GM19463 (cell line): ENCODE data around the gene RFC5.
"Not testable (repeated sequence)": the region's sequence is repeated elsewhere in the genome, so short reads cannot be mapped to it uniquely, and the experiment has no call there.

ENCODE experiments used
- ATAC-seq: cut with Tn5 transposase; IDR thresholded peaks from one replicate; pipeline ENCODE4 v1.9.1; 2021; ENCODE audit warnings: mild to moderate bottlenecking, moderate library complexity; ENCODE audit not compliant: unreplicated experiment

Gene RFC5

GRCh38 chr12:118013283-118013682, 3.2 kb upstream of the RFC5 start:
- ATAC-seq: no peak

GRCh38 chr12:118015306-118015705, 1.2 kb upstream of the RFC5 start:
- ATAC-seq: no peak

- no peak for ATAC-seq
Measured at GRCh38 chr12:118015944-118016343, 559 bp upstream of the RFC5 start.

- no peak for ATAC-seq
Measured at GRCh38 chr12:118017926-118018325, 1.4 kb downstream of the RFC5 start.

- no peak for ATAC-seq
Measured at GRCh38 chr12:118020036-118020435, 3.5 kb downstream of the RFC5 start.

- not testable (repeated sequence) for ATAC-seq
Measured at GRCh38 chr12:118022097-118022727, 5.7 kb downstream of the RFC5 start.

- ATAC-seq: no peak
Measured at GRCh38 chr12:118022728-118023109, 6.2 kb downstream of the RFC5 start.

GRCh38 chr12:118023301-118023860, 6.9 kb downstream of the RFC5 start:
- ATAC-seq: no peak

GRCh38 chr12:118025168-118025567, 8.7 kb downstream of the RFC5 start:
- no peak for ATAC-seq

- no peak for ATAC-seq
Measured at GRCh38 chr12:118029166-118029565, 12.7 kb downstream of the RFC5 start.

- ATAC-seq: no peak
Measured at GRCh38 chr12:118032188-118032587, 15.7 kb downstream of the RFC5 start.

- ATAC-seq: no peak
Measured at GRCh38 chr12:118033323-118033722, 16.8 kb downstream of the RFC5 start.

- no peak for ATAC-seq
Measured at GRCh38 chr12:118033902-118034301, 17.4 kb downstream of the RFC5 start.

- ATAC-seq: no peak
Measured at GRCh38 chr12:118034429-118035189, 18.1 kb downstream of the RFC5 start.

GRCh38 chr12:118035190-118036041, 18.9 kb downstream of the RFC5 start:
- ATAC-seq: peak; percentile 88

- no peak for ATAC-seq
Measured at GRCh38 chr12:118036672-118037411, 20.3 kb downstream of the RFC5 start.

- ATAC-seq: no peak
Measured at GRCh38 chr12:118038137-118038536, 21.6 kb downstream of the RFC5 start.

GRCh38 chr12:118042091-118042490, 25.6 kb downstream of the RFC5 start:
- no peak for ATAC-seq

- no peak for ATAC-seq
Measured at GRCh38 chr12:118044075-118044474, 27.6 kb downstream of the RFC5 start.

- ATAC-seq: no peak
Measured at GRCh38 chr12:118044577-118044976, 28.1 kb downstream of the RFC5 start.

- no peak for ATAC-seq
Measured at GRCh38 chr12:118046430-118046829, 29.9 kb downstream of the RFC5 start.
